Fibroblast of lung (primary cell): Measurements from ENCODE around the gene PIGR. TPM values are rescaled to one million over a fixed set of nuclear protein-coding genes. Genes with fewer than 3 reads are reported as not detected.
A peak's percentile ranks its signal among the peaks of the same experiment; 100 is the strongest.

Experiments
- DNase-seq, 2 donors: peaks; one replicate each; pipeline versions ENCODE4 v3.0.0 to v3.0.0-alpha.2; 2010; ENCODE audit warnings: low read depth in 2 of 2
- H2AFZ ChIP-seq: 2 replicates; pipeline ENCODE4 v1.5.1; 2012; ENCODE audit warnings: low read length, control low read depth, inconsistent platforms
- H3K27ac ChIP-seq: 2 replicates; pipeline ENCODE4 v1.5.1; 2011; ENCODE audit warnings: low read length, control low read depth; ENCODE audit not compliant: insufficient read depth
- H3K27me3 ChIP-seq: 2 replicates; pipeline ENCODE4 v1.5.1; 2011; ENCODE audit warnings: mild to moderate bottlenecking, low read length; ENCODE audit not compliant: control insufficient read depth, insufficient read depth
- H3K36me3 ChIP-seq: 2 replicates; pipeline ENCODE4 v1.5.1; 2011; ENCODE audit warnings: low read length; ENCODE audit not compliant: control insufficient read depth, insufficient read depth
- H3K4me1 ChIP-seq: 2 replicates; pipeline ENCODE4 v1.5.1; 2011; ENCODE audit warnings: low read length; ENCODE audit not compliant: control insufficient read depth, insufficient read depth; ENCODE audit errors: extremely low read depth
- H3K4me2 ChIP-seq: 2 replicates; pipeline ENCODE4 v1.5.1; 2011; ENCODE audit warnings: low read length, control low read depth; ENCODE audit not compliant: insufficient read depth; ENCODE audit errors: extremely low read depth
- H3K4me3 ChIP-seq, 4 experiments: fragments of 200-600 bp in 1 of 4; sonication (generic) in 1 of 4; replicated peaks in 1 of 4; 2 replicates each; pipeline ENCODE4 v1.5.1; 2011 to 2016; ENCODE audit warnings: low read length in 4 of 4, low read depth in 3 of 4, mild to moderate bottlenecking in 3 of 4, control low read depth in 2 of 4, inconsistent platforms in 1 of 4, mixed read lengths in 1 of 4; ENCODE audit not compliant: insufficient read depth in 1 of 4; ENCODE audit errors: control extremely low read depth in 1 of 4
- H3K79me2 ChIP-seq: 2 replicates; pipeline ENCODE4 v1.5.1; 2012; ENCODE audit warnings: mild to moderate bottlenecking, low read length, inconsistent platforms; ENCODE audit not compliant: control insufficient read depth, insufficient read depth
- H3K9ac ChIP-seq: 2 replicates; pipeline ENCODE4 v1.5.1; 2011; ENCODE audit warnings: mild to moderate bottlenecking, low read length, control low read depth; ENCODE audit not compliant: insufficient read depth
- H3K9me3 ChIP-seq: 2 replicates; pipeline ENCODE4 v1.5.1; 2012; ENCODE audit warnings: low read depth, low read length; ENCODE audit not compliant: control insufficient read depth, insufficient read depth
- H4K20me1 ChIP-seq: 2 replicates; pipeline ENCODE4 v1.5.1; 2011; ENCODE audit warnings: low read length; ENCODE audit not compliant: control insufficient read depth, insufficient read depth; ENCODE audit errors: extremely low read depth
- EZH2 ChIP-seq: IDR thresholded peaks from 2 replicates; pipeline ENCODE4 v1.5.1; 2012; ENCODE audit warnings: low read length, control low read depth, mild to moderate bottlenecking; ENCODE audit errors: missing control alignments
- polyA plus RNA-seq, 2 donors: library from polyadenylated mRNA; depleted of rRNA in 1 of 2; stranded (reverse) in 1 of 2; unstranded in 1 of 2; fragments of >200 nt; gene quantifications; 2 replicates each; pipeline ENCODE4 v1.2.1, GENCODE V29; 2011 to 2012; ENCODE audit warnings: missing spikeins in 1 of 2
- total RNA-seq: library from RNA; depleted of rRNA; stranded (reverse); fragments of >200 nt; gene quantifications from 2 replicates; pipeline ENCODE4 v1.2.1, GENCODE V29; 2014
- TF ChIP-seq, protein P1 (sequence below), 2 donors: IDR thresholded peaks in 1 of 2; conservative IDR thresholded peaks in 1 of 2; 1 replicate in 1 of 2; 2 replicates in 1 of 2; pipeline ENCODE4 v1.5.1; 2011 to 2012; ENCODE audit warnings: low read length in 2 of 2, control low read depth in 1 of 2, inconsistent platforms in 1 of 2, low read depth in 1 of 2, mild to moderate bottlenecking in 1 of 2

PIGR gene
- total and polyA plus RNA-seq, 2 donors (not counting 1 experiment from before 2014, with no cell fraction given), result not detected

GRCh38 chr1:206891412-206891811 is 54.9 kb downstream of the PIGR start:
- Histone ChIP-seq H3K79me2 (no peaks in the 10 kb centered on the region), H3K9me3 (no peaks in the 10 kb centered on the region), H3K36me3 (no peaks in the 10 kb centered on the region), H3K4me1 (peaks cover 42% of the 10 kb centered on the region), H2AFZ (no peak overlapping the region), H3K9ac (no peak overlapping the region), H3K4me3 (no peak overlapping the region), H3K4me2 (no peak overlapping the region), H3K27ac (peak overlapping the region; percentile 89), H3K27me3 (no peaks in the 10 kb centered on the region), H4K20me1 (no peaks in the 10 kb centered on the region)
- TF ChIP-seq EZH2, result no peak
- TF ChIP-seq, protein P1, sequence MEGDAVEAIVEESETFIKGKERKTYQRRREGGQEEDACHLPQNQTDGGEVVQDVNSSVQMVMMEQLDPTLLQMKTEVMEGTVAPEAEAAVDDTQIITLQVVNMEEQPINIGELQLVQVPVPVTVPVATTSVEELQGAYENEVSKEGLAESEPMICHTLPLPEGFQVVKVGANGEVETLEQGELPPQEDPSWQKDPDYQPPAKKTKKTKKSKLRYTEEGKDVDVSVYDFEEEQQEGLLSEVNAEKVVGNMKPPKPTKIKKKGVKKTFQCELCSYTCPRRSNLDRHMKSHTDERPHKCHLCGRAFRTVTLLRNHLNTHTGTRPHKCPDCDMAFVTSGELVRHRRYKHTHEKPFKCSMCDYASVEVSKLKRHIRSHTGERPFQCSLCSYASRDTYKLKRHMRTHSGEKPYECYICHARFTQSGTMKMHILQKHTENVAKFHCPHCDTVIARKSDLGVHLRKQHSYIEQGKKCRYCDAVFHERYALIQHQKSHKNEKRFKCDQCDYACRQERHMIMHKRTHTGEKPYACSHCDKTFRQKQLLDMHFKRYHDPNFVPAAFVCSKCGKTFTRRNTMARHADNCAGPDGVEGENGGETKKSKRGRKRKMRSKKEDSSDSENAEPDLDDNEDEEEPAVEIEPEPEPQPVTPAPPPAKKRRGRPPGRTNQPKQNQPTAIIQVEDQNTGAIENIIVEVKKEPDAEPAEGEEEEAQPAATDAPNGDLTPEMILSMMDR (conservative IDR thresholded peaks at IDR 0.05 in 1 of 2, IDR thresholded peaks at IDR 0.05 in 1 of 2; ENCODE audit: low read depth in 1 of 2, low read length in 2 of 2), result no peak
- DNase-seq, result no peak

DNA sequence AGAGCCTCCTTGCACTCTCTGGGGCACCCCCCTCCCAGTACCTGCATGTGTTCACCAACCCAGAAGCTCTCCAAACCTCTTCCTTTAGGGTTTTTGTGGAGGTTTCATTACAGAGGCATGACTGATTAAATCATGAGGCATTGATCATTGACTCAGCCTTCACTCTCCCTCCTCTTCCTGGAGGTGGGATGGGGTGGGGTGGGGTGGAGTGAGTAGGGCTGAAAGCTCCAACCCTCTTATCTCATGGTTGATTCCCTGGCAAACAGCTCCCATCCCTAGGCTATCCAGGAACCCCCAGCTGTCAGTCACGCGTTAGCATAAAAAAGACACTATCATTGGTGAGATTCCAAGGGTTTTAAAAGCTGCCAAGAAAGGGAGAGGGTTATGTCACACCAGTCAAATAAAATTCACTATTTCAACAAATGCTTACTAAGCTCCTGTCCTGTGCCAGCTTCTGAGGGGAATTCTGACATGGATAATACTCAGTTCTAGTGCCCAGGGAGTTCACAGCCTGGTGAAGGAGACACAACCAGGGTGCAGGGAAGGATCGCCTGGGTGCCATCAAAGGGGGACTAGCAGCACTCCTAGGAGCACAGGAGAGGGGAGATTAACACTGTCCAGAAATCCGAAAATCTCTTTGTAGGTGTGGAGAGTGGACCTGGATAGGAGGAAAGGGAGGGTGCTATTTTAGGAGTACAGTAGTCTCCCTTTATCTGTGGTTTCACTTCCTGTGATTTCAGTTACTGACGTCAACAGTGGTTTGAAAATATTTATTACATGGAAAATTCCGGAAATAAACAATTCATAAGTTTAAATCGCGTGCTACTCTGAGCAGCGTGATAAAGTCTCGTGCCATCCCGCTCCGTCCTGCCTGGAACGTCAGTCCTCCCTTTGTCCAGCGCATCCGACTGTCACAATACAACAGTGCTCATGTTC is 55.9 kb downstream of the PIGR start:
- Histone ChIP-seq H3K79me2 (no peaks in the 10 kb centered on the region), H3K4me3 (no peak overlapping the region), H3K27ac (peak overlapping the region; percentile 89), H3K27me3 (no peaks in the 10 kb centered on the region), H3K36me3 (no peaks in the 10 kb centered on the region), H2AFZ (no peak overlapping the region), H4K20me1 (no peaks in the 10 kb centered on the region), H3K9me3 (no peaks in the 10 kb centered on the region), H3K4me2 (peak overlapping the region; percentile 44), H3K4me1 (peaks cover 36% of the 10 kb centered on the region), H3K9ac (peak overlapping the region; percentile 53)
- DNase-seq, result peak; percentile 75 to 90
- no peak for TF ChIP-seq EZH2
- TF ChIP-seq, protein P1 (conservative IDR thresholded peaks at IDR 0.05 in 1 of 2, IDR thresholded peaks at IDR 0.05 in 1 of 2; ENCODE audit: low read depth in 1 of 2, low read length in 2 of 2), result no peak

GRCh38 chr1:206887701-206888100 is 58.6 kb downstream of the PIGR start:
- no peak overlapping the region for H2AFZ ChIP-seq
- peak in 1 of 2 donors; percentile 63 for DNase-seq
- no peaks in the 10 kb centered on the region for H3K27me3 ChIP-seq
- H3K4me1 ChIP-seq, result peaks cover 27% of the 10 kb centered on the region
- no peak overlapping the region for H3K9ac ChIP-seq
- H3K4me2 ChIP-seq, result peak overlapping the region; percentile 46
- no peak for TF ChIP-seq EZH2
- TF ChIP-seq, protein P1 (conservative IDR thresholded peaks at IDR 0.05 in 1 of 2, IDR thresholded peaks at IDR 0.05 in 1 of 2; ENCODE audit: low read depth in 1 of 2, low read length in 2 of 2), result no peak
- H3K27ac ChIP-seq, result peak overlapping the region; percentile 22
- no peak overlapping the region for H3K4me3 ChIP-seq
- no peaks in the 10 kb centered on the region for H3K36me3 ChIP-seq
- H3K79me2 ChIP-seq, result no peaks in the 10 kb centered on the region
- no peaks in the 10 kb centered on the region for H4K20me1 ChIP-seq
- no peaks in the 10 kb centered on the region for H3K9me3 ChIP-seq
